A549 (cell line): ENCODE results near the gene ANKRD12.

Experiments
- CBX8 ChIP-seq: fragments of 200-600 bp; sonication (generic); IDR thresholded peaks from 2 replicates; pipeline ENCODE4 v1.6.1; 2016
- EP300 ChIP-seq, 2 experiments: fragments of >200 bp; sonication (Bioruptor Twin); formaldehyde crosslinking; IDR thresholded peaks; 2 replicates in 1 of 2; 3 replicates in 1 of 2; pipeline ENCODE4 v1.6.1; 2016 to 2017
- ESRRA ChIP-seq: fragments of 150-350 bp; IDR thresholded peaks from 2 replicates; pipeline ENCODE4 v1.6.1; 2014; ENCODE audit warnings: mild to moderate bottlenecking, low read length, borderline replicate concordance
- MAFK ChIP-seq: fragments of 450-650 bp; IDR thresholded peaks from 2 replicates; pipeline ENCODE4 v1.6.1; 2014; ENCODE audit not compliant: partially characterized antibody
- POLR2A ChIP-seq: IDR thresholded peaks from 2 replicates; pipeline ENCODE4 v1.6.1; 2012; ENCODE audit warnings: mild to moderate bottlenecking, low read length
- SREBF2 ChIP-seq: fragments of 450-650 bp; IDR thresholded peaks from 2 replicates; pipeline ENCODE4 v1.6.1; 2014; ENCODE audit warnings: mild to moderate bottlenecking, moderate library complexity
- TF ChIP-seq, protein P1 (sequence below): fragments of >200 bp; sonication (Bioruptor Twin); formaldehyde crosslinking; IDR thresholded peaks from 3 replicates; pipeline ENCODE4 v1.5.1; 2016
- TF ChIP-seq, protein P2 (sequence below): IDR thresholded peaks from 2 replicates; pipeline ENCODE4 v1.6.1; 2012

DNA sequence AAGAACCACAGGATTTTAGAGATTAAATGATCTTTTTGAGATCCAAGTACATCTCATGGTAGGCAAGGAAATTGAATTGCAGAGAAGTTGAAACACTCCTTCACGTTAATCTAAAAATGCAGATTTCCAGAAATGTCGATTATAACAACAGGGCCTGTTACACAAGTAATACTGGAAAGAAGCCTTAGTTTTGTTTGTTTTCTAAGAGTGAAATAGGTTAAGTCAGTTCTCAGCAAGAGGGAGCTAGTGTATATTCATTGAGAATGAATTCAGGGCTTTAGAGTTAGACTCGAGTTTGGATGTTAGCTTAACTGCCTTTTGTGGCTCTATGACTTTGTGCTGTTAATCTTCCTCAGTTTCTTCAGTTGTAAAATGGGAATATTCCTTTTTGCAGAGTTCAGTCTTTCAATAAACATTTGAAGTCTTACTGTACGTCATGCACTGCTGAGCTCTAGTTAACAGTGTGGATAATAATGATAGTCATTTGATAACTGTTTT is 33.2 kb upstream of the ANKRD12 start:
- no peak for TF ChIP-seq POLR2A
- TF ChIP-seq, protein P1, sequence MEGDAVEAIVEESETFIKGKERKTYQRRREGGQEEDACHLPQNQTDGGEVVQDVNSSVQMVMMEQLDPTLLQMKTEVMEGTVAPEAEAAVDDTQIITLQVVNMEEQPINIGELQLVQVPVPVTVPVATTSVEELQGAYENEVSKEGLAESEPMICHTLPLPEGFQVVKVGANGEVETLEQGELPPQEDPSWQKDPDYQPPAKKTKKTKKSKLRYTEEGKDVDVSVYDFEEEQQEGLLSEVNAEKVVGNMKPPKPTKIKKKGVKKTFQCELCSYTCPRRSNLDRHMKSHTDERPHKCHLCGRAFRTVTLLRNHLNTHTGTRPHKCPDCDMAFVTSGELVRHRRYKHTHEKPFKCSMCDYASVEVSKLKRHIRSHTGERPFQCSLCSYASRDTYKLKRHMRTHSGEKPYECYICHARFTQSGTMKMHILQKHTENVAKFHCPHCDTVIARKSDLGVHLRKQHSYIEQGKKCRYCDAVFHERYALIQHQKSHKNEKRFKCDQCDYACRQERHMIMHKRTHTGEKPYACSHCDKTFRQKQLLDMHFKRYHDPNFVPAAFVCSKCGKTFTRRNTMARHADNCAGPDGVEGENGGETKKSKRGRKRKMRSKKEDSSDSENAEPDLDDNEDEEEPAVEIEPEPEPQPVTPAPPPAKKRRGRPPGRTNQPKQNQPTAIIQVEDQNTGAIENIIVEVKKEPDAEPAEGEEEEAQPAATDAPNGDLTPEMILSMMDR: peak; percentile 7; the same call in 1 of the 3 replicates
- TF ChIP-seq MAFK: no peak
- no peak for TF ChIP-seq ESRRA
- no peak for TF ChIP-seq SREBF2
- TF ChIP-seq CBX8: no peak
- no peak for TF ChIP-seq EP300 (IDR thresholded peaks at IDR 0.05)
- TF ChIP-seq, protein P2, sequence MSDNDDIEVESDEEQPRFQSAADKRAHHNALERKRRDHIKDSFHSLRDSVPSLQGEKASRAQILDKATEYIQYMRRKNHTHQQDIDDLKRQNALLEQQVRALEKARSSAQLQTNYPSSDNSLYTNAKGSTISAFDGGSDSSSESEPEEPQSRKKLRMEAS: no peak
